ENCODE data around the gene THRB.

Gene THRB

DNA sequence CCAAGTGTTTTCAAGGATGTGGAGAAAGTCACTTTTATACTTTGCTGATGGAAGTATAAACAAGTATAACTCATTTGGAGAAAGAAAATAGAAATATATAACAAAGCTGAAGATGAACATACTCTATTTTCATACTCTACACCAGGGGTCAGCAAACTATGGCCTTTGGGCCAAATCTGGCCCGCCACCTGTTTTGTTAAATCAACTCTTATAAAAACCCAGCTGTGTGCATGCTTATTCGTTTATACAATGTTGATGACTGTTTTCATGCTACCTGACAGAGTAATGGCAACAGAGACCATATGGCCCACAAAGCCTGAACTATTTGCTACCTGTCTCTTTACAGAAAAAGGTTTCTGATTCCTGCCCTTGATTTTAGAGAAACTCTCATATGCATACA, 425.6 kb downstream of the THRB start:
- no peak for DNase-seq

DNA sequence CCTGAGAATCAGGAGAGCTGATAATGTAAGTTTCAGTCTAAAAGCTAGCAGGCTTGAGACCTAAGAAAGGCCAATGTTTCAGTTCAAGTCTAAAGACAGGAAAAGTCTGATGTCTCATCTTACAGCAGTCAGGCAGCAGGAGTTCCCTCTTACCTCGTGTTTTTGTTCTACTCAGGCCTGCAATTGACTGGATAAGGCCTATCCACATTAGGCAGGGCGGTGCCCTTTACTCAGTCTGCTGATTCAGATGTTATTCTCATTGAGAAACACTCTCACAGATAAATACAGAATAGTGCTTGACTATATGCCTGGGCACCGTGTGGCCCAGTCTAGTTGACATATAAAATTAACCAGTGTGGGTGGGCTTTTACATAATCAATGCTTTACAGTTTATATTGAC, 427.2 kb downstream of the THRB start:
- no peak for DNase-seq

All from NCI-H1092 (cell line).